ENCODE data around the gene ZNF697. TPM values are rescaled to one million over a fixed set of nuclear protein-coding genes. Genes with fewer than 3 reads are reported as not detected.

The ZNF697 gene
- total RNA-seq, 2 donors from 2014 or later = 9.6 to 11.5 TPM

GRCh38 chr1:119673171-119673940 lies 25.3 kb upstream of the ZNF697 start:
- intact Hi-C loops (cut with DNase I) = loop anchor here in 1 of 2 donors (10.0 kb wide), 1 partner anchor 199 kb away; no protein-coding TSS in a partner anchor
- ATAC-seq = no peak
- DNase-seq = no peak

- intact Hi-C loops (cut with DNase I) = loop anchor here in 1 of 2 donors (10.0 kb wide), 1 partner anchor 196 kb away; no protein-coding TSS in a partner anchor
- DNase-seq (no peak), ATAC-seq (no peak)
These were observed 22.8 kb upstream of the ZNF697 start for GRCh38 chr1:119670898-119671297.

GRCh38 chr1:119667173-119667572 lies 19.1 kb upstream of the ZNF697 start:
- DNase-seq = no peak
- no peak for ATAC-seq
- intact Hi-C loops (cut with DNase I) = no loop called here

- ATAC-seq = no peak
- DNase-seq = no peak
- intact Hi-C loops (cut with DNase I) = loop anchor here in 1 of 2 donors (5.0 kb wide), 1 partner anchor 52 kb away; no protein-coding TSS in a partner anchor
These were observed 16.0 kb upstream of the ZNF697 start for GRCh38 chr1:119664067-119664466.

GRCh38 chr1:119662034-119662437 lies 14.0 kb upstream of the ZNF697 start:
- ATAC-seq (no peak), DNase-seq (no peak)
- intact Hi-C loops (cut with DNase I) = loop anchor here (1.0 to 5.0 kb wide), 2 partner anchors 48 to 50 kb away; no protein-coding TSS in a partner anchor

- intact Hi-C loops (cut with DNase I) = loop anchor here in 1 of 2 donors (5.0 kb wide), 1 partner anchor 48 kb away; no protein-coding TSS in a partner anchor
- ATAC-seq = no peak
- no peak for DNase-seq
These were observed 12.4 kb upstream of the ZNF697 start for GRCh38 chr1:119660253-119661083.

GRCh38 chr1:119659628-119660027 lies 11.6 kb upstream of the ZNF697 start:
- ATAC-seq (peak; percentile 69 to 86), DNase-seq (peak; percentile 43)
- intact Hi-C loops (cut with DNase I) = loop anchor here in 1 of 2 donors (5.0 kb wide), 1 partner anchor 47 kb away; no protein-coding TSS in a partner anchor

- DNase-seq = no peak
- intact Hi-C loops (cut with DNase I) = no loop called here
- no peak for ATAC-seq
These were observed 8.4 kb upstream of the ZNF697 start for GRCh38 chr1:119656410-119656955.

GRCh38 chr1:119655154-119655553 lies 7.1 kb upstream of the ZNF697 start:
- DNase-seq (no peak), ATAC-seq (peak; percentile 33 to 56)
- intact Hi-C loops (cut with DNase I) = no loop called here

- DNase-seq (no peak), ATAC-seq (peak; percentile 28 to 42)
- intact Hi-C loops (cut with DNase I) = no loop called here
These were observed 5.7 kb upstream of the ZNF697 start for GRCh38 chr1:119653839-119654170.

- no peak for ATAC-seq
- intact Hi-C loops (cut with DNase I) = no loop called here
- DNase-seq = no peak
These were observed 5.2 kb upstream of the ZNF697 start for GRCh38 chr1:119653135-119653838.

- intact Hi-C loops (cut with DNase I) = no loop called here
- ATAC-seq (no peak), DNase-seq (no peak)
These were observed 4.5 kb upstream of the ZNF697 start for GRCh38 chr1:119652587-119652986.

GRCh38 chr1:119651641-119652040 lies 3.6 kb upstream of the ZNF697 start:
- ATAC-seq (no peak), DNase-seq (no peak)
- intact Hi-C loops (cut with DNase I) = no loop called here

GRCh38 chr1:119651133-119651532 lies 3.1 kb upstream of the ZNF697 start:
- intact Hi-C loops (cut with DNase I) = no loop called here
- DNase-seq (no peak), ATAC-seq (no peak)

- ATAC-seq (no peak), DNase-seq (no peak)
- intact Hi-C loops (cut with DNase I) = no loop called here
These were observed 546 bp upstream of the ZNF697 start for GRCh38 chr1:119648620-119649004.

- DNase-seq (no peak), ATAC-seq (peak; percentile 11 to 12)
- intact Hi-C loops (cut with DNase I) = no loop called here
These were observed 785 bp downstream of the ZNF697 start for GRCh38 chr1:119647228-119647733.

GRCh38 chr1:119646521-119647227 lies 1.4 kb downstream of the ZNF697 start:
- intact Hi-C loops (cut with DNase I) = no loop called here
- peak in 1 of 2 donors; percentile 20 for ATAC-seq

GRCh38 chr1:119639109-119639508 lies 9.0 kb downstream of the ZNF697 start:
- DNase-seq (no peak), ATAC-seq (no peak)
- intact Hi-C loops (cut with DNase I) = no loop called here

More at GRCh38 chr1:119646521-119647227, 1.4 kb downstream of the ZNF697 start:
- no peak for DNase-seq

Data from left cardiac atrium (tissue), 4 donors.